ENCODE data around the gene EIF2D.

EIF2D gene

DNA sequence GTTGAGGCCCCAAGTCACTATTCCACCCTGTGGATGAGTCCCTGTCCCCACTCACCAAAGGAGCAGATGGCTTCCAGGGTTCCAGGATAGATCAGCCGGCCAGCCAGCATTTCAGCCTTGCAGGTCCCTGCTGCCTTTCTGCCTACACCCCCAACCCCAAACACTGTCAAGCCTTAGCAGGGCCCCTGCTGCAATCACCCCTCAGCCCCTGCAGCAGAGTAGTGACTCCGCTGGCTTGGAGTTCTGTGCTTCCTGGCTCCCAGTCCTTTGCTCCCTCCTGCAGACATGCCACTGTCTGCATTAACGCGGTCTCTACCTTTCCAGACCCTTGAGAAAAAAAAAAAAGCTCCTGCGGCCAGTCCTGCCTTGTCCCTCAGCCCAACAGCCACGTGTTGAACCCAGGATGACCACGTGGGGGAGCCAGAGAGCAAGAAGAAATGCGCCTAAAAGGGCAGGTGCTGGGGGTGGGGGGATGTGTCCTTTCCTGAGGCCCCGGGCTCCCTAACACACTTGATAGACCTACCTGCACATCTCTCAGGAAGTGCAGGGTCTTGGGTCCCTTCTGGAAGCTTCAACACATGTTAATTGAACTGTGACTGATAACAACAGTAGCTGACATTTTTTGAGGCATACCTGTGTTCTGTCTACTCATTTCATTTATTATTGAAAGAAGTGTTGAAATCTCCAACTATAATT is 67.6 kb downstream of the EIF2D start:
- DNase-seq: peak; percentile 75 to 83
